ENCODE results near the gene RHBDD1. TPM values are rescaled to one million over a fixed set of nuclear protein-coding genes. Genes with fewer than 3 reads are reported as not detected.

The RHBDD1 gene
- total RNA-seq, 1 donor from 2014 or later, result 9.9 TPM

DNA sequence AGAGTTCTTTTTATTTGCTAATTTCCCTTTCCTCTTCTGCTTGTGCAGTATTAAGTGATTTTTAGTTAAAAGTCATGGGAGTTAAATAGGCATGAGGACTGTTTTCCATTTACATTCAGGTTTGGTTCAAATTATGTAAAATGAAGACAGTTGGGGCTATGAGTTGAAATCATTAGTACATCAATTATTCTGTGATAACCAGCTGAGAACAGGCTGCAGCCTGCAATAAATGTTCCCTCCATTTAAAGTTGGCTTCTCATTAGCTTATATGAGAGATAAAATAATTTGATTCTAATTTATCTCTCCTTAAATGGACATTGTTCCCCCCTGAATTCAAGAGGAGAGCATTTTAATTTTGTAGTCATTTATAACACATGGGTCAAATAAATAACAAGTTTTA lies 48.3 kb downstream of the RHBDD1 start:
- no peak for DNase-seq (ENCODE audit: low read depth)

DNA sequence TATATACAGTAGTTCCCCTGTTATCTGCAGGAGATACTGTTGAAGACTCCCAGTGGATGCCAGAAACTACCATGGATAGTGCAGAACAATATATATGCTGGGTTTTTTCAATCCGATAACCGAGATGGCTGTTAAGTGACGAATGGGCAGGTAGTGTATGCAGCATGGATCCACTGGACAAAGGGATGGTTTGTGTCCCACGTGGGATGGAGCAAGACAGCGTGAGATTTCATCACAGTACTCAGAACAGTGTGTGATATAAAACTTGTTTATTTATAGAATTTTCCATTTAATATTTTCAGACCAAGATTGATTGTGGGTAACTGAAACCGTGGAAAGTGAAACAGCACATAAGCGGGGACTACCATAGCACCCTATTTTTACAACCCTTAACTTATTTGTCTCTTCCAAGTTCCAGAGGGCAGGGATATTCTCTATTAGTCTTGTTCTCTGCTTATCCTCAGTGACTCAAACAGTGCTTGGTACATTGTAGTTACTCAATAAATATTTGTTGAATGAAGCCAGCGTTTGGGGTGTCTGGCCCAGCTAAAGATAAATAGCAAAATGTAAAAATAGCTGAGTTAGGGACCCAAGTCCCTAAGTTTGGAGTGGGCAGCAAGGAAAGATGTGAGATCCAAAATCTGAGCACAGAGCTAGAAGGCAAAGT lies 50.0 kb downstream of the RHBDD1 start:
- no peak for DNase-seq (ENCODE audit: low read depth)

- no peak for DNase-seq (ENCODE audit: low read depth)
Measured at GRCh38 chr2:226887940-226888339, 52.1 kb downstream of the RHBDD1 start.

DNA sequence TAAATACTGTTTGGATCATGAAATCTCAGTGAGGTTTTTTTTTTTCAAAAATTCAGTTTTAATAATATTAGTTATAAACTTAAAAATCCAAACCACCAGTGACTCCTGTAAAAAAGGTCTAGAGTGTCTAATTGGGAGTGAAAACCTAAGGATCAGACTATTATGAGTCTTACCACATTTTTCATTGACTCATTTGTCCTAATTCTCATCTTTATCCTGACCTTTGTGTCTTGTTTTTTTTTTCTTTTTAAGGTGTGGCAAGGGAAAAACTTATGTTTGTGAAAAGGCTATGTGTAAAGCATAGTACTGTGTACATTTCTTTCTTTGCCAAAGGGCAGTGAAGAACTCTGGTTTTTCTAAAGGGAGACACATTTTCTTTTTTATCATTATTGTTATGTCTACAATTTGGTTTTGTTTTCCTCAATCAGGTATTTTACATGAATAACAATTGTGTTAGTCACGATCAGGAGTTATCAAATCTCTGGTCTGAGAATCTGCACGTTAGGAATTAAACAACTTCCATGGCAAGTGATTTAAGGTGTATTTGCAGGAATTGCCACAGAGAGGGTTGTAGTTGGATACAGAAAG lies 52.6 kb downstream of the RHBDD1 start:
- no peak for DNase-seq (ENCODE audit: low read depth)

DNA sequence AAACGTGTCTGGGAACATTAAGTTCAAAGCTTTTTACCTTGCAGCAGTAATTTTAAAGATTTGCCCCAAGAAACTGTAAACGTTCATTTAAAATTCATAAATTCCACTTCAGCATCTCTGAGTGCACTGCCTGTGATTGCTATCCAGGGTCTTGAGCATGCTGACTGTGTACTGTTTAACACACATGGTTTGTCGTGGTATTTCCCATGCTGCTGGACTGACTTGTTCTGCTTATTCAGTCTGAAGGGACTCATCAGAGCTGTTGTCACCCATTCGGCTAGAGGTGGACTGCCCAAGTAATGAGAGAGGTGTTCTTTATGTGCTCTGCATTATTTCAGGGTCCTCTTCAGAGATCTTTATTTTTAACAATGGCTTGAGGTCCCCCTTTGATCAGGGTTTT lies 53.1 kb downstream of the RHBDD1 start:
- DNase-seq (ENCODE audit: low read depth), result no peak

GRCh38 chr2:226890286-226890685 lies 54.4 kb downstream of the RHBDD1 start:
- no peak for DNase-seq (ENCODE audit: low read depth)

GRCh38 chr2:226891780-226892590 lies 56.1 kb downstream of the RHBDD1 start:
- no peak for DNase-seq (ENCODE audit: low read depth)

DNA sequence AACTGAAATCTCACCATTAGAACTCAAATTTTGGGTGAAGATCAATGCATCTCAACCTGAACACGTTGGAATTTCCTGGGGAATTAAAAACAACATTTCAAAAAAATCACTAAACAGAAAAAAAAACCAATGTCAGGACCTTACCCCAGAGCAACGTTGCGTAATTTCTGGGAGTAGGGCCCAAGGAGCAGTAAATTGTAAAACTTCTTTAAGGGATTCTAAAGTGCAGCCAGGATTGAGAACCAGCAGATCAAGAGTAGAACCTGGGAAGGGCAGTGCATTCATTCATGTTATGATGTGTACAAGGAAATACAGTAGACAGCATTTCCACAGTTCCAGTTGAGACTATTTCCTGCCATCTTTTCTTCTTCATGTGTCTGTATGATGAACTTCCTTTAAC lies 56.9 kb downstream of the RHBDD1 start:
- no peak for DNase-seq (ENCODE audit: low read depth)

DNA sequence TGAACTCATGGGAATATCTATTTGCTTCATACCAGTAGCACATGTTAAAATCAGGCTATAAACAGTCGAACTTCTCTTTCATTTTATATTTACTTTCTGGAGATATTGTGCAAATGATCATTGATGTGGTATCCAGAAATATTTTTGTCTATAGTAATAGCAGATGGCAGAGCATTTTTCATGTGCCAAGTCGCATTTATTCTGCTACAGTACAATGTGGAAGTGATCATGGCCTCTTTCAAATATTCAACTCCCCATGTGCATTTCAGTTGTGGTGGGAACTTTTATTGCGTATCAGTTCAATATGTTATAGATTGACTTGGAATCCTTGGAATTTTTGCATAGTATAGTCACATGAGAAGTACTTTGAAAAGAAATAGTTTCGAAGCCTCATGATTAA lies 57.4 kb downstream of the RHBDD1 start:
- no peak for DNase-seq (ENCODE audit: low read depth)

GRCh38 chr2:226894752-226895151 lies 58.9 kb downstream of the RHBDD1 start:
- no peak for DNase-seq (ENCODE audit: low read depth)

DNA sequence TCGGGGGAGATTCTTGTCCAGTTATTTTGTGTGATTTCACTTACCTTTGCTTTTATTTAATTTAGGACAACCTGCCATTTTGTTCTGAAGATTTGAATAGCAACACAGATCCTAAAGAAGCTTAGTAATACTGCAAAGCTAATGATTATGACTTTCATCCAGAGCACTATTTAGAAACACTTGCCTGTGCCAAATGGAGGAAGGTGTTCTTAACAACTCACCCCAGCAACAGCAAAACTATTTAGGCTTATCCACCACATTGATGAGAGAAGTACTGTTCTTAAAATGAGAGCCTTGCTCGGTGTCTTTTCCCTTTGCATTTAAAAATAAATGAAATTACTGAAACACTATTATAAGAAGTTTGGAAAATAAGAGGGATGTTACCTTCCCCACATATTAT lies 59.7 kb downstream of the RHBDD1 start:
- DNase-seq (ENCODE audit: low read depth), result no peak

DNA sequence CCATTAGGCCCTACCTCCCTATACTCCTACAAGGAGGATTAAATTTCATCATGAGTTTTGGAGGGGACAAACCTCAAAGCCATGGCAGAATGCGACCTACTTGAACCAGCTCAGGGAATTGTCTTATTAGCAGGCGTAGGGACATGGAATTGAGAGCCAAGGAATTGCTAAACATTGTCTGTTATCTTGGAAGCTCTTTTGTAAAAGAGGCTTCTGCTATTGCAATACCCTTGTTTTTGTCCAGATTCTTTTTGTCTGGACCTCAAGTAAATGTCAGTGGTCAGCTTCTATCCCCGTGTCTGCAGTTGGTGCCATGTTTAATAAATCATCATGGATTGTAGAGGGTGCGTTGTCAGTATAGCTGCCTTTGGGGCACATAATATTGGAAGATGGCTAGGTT lies 62.3 kb downstream of the RHBDD1 start:
- no peak for DNase-seq (ENCODE audit: low read depth)

GRCh38 chr2:226898897-226899296 lies 63.0 kb downstream of the RHBDD1 start:
- DNase-seq (ENCODE audit: low read depth), result no peak

DNA sequence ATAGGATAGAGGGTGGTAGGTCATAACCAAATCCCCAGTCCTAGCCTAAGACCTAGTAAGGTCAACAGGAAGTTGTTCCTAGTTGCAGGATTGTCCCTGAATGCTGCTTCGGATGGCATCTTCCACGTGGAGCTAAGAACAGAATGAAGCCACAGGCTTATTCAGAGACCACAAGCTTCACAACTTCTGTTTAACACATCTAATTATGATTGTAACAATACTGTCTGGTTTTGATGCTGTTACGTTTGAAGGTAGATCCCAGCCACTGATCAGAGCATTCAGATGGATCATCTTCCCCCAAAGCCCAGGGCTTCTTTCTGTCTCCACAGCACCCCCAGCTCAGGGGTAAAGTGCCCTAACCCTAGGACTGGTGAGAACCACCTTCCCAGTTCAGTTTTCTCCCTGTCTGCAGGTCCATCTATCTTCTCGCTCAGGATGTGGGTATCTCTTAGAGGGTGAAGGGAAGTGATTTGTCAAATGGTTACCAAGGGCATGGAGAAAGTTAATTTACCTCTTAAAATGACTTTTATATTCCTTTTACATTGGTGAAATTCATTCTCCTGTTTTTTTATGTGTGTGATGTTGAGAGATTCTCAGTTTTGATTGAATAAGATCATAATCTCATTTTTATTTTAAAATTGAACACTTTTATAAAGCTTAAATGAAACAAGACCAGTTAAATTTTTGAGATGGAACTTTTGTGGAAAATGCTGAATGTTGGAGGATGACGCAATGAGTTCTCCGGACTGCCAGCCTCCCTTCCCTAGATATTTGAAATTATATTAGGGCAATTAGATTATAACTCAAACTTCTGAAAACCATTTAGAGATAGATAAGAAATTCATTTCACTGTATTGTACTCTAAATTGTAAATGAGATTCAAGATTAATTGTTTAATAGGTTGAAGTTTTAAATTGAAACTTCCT lies 66.5 kb downstream of the RHBDD1 start:
- DNase-seq (ENCODE audit: low read depth), result peak; percentile 35

GRCh38 chr2:226903179-226903578 lies 67.3 kb downstream of the RHBDD1 start:
- peak; percentile 67 for DNase-seq (ENCODE audit: low read depth)

DNA sequence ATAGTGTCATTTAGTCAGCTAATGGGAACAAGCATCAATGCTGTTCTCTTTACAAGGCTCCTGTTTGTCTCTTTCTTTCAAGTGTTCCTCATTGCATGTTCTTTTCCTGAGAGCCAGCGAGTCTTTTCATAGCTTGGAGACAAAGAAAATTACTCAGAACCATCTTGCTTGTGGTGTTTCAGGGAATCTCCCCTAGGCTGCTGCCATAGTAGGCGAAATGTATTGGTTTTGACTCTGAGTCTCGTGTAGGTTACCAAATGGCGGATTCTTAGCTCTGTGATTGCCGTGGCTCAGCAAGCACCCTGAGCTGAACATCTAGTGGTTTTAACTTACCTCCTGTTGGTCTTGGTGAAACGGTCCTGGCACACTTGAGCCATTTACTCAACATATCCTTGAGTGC lies 68.7 kb downstream of the RHBDD1 start:
- DNase-seq (ENCODE audit: low read depth), result no peak

- DNase-seq (ENCODE audit: low read depth), result no peak
Measured at GRCh38 chr2:226905718-226906117, 69.9 kb downstream of the RHBDD1 start.

- DNase-seq (ENCODE audit: low read depth), result no peak
Measured at GRCh38 chr2:226906163-226906693, 70.4 kb downstream of the RHBDD1 start.

DNA sequence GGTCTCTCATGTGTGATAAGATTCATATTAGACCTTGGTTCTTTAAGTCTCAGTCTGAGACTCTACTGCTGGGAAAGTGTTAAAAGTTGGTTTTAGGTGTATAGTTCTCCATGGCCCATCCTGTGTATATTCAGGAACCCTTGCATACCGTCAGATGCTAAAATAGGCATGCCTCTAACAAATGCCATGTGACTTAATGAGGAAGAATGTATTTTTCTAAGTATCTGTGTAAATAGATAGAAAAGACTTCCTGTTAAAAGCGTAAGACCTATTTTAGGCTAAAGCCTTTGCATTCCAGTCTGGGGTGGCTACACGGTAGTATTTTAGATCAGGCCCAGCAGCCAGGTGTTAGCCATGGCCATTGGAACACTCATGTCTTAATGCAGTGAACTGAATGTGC lies 73.3 kb downstream of the RHBDD1 start:
- no peak for DNase-seq (ENCODE audit: low read depth)

DNA sequence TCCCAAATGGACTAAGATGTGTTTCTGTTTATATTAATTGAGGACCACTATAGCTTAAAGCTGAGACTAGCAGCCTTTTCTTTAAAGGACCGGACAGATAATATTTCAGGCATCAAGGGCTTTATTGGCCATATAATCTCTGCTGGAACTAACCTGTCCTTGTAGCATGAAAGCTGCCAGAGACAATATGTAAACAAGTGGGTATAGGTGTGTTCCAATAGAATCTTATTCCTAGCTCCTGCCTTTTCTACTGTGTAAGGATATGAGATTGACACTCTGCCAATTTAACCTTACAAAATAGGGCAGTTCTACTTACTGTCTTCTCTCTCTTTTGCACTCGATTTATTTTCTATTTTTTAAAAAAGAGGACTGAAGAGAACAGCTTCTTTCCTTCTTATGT lies 74.0 kb downstream of the RHBDD1 start:
- no peak for DNase-seq (ENCODE audit: low read depth)

- no peak for DNase-seq (ENCODE audit: low read depth)
Measured at GRCh38 chr2:226910384-226910783, 74.5 kb downstream of the RHBDD1 start.
